ENCODE measurements around the gene DOC2B. TPM values are rescaled to one million over a fixed set of nuclear protein-coding genes. Genes with fewer than 3 reads are reported as not detected.
"Not testable (repeated sequence)": the region's sequence is repeated elsewhere in the genome, so short reads cannot be mapped to it uniquely, and the experiment has no call there.

Gene DOC2B
- 1 to 10 TPM; 2.0 to 2.2 TPM for total RNA-seq
- long read RNA-seq, partial matches to known transcripts, result 0 of 2 reads
- long read RNA-seq, other reads (novel, unspliced or antisense), result 2 of 2 reads

DNA sequence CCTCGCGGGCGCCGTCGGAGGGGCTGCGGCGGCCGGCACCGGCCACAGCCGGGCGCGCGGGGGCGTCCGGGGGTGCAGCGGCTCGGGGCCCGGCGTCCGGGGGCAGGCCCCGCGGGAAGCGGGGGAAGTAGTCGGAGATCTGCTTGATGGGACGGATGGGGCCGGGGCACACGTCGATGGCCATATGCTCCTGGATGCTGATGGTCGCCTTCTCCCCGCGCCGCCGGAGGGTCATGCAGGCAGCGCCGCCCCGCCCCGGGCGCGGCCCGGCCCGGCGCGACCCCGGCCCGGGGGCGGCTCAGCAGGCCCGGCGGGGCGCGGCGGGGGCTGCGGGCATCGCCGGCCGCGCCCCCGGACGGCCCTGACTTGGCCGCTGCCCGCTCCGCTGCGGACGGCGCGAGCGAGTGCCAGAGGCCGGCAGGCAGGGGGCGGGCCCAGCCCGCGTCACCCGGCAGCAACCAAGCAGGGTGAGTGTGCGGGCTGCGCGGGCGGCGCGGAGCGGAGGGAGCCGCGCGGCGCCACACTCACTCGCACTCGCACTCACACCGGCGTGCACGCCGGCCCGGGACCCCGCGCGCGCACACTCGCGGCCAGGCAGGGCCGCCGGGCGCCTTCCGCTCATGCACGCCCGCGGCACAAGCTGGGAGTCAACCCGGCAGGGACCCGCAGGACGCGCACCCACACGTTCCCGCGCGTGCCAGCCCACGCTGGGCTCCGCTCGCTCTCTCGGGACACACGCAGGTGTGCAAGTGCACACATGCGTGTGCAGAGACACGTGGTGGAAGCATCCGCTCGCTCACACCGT is at the start of gene DOC2B:
Gene DOC2B, minus strand, starts transcription at position 406 of the 805 bp plus-strand sequence. Its CDS starts 171 bp downstream, at position 235.
- ATAC-seq (peak; percentile 94), DNase-seq (peak in 1 of 2 donors; percentile 43)
- intact Hi-C loops (cut with DNase I, micrococcal nuclease), result no loop called here

DNA sequence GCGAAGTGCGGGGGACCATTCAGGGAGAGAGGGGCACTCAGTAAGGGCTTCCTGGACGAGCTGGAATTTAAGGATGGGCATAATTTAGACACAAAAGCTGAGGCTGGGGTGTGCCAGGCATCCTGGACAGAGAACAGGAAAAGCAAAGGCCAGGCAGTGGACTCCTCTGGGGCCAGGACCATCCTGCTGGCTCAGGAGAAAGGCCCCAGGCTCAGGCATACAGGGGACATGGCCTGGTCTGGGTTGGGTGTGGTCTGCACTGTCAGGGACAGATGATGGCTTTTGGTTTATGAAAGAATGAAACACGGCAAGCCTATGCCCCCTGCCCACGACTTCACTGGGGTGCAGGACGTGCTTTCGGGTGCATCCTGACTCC is 48.9 kb upstream of the DOC2B start:
- peak in 1 of 2 donors; percentile 4 for DNase-seq
- ATAC-seq, result no peak
- intact Hi-C loops (cut with DNase I, micrococcal nuclease), result no loop called here

GRCh38 chr17:229709-230394 is 48.4 kb upstream of the DOC2B start:
- intact Hi-C loops (cut with DNase I, micrococcal nuclease), result no loop called here
- DNase-seq, result peak in 1 of 2 donors; percentile 19

GRCh38 chr17:228951-229708 is 47.7 kb upstream of the DOC2B start:
- ATAC-seq (no peak), DNase-seq (peak in 1 of 2 donors; percentile 10)
- intact Hi-C loops (cut with DNase I, micrococcal nuclease), result no loop called here

More at GRCh38 chr17:229709-230394, 48.4 kb upstream of the DOC2B start:
- ATAC-seq, result no peak

- DNase-seq (peak in 1 of 2 donors; percentile 13), ATAC-seq (no peak)
- intact Hi-C loops (cut with DNase I, micrococcal nuclease), result no loop called here
Measured at GRCh38 chr17:227946-228615, 46.6 kb upstream of the DOC2B start.

- intact Hi-C loops (cut with DNase I, micrococcal nuclease), result no loop called here
- ATAC-seq (no peak), DNase-seq (peak in 1 of 2 donors; percentile 18)
Measured at GRCh38 chr17:227078-227945, 45.9 kb upstream of the DOC2B start.

DNA sequence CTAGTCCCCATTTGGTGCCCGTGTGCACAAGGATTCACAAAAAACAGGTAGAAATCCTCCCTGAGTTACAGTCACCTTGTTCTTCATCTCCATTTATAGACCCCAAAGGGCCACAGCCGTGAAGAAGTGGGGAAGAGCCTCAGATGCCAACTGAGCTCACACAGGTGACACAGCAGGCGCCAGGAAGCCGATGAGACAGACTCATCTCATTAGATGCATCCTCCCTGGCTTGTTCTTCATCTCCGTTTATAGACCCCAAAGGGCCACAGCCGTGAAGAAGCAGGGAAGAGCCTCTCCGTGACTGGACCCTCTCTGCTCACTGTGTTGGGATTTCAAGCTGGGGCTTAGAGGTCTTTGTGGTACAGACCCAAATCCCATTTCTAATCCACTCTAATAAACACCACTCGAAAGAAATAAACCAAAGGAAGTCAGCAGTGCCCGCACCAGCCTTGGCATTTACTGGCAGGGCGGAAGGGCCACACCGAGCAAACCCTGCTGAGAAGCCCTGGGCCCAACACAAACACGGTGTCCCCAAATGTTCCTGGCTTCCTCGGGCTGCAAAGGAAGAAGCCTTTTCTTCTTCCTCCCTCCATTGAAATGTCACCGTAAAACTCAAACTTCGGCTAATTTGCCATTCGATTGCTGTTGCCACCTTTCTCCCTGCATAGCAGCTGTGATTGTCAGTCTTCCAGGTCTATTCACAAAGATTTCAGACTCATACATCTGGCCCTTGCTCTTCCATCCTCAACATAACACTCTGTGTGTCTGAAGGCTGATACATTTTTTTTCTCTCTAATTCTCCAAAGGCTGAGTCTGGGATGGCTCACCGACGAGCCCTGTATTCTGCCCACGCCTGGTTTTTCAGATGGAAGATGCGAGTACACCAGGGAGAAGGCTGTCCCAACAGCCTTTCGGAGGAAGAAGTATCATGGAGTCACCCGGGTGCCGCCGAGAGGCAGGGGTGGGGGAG is 44.9 kb upstream of the DOC2B start:
- DNase-seq, result peak in 1 of 2 donors; percentile 8
- intact Hi-C loops (cut with DNase I, micrococcal nuclease), result no loop called here
- ATAC-seq, result no peak

- no peak for ATAC-seq
- DNase-seq, result peak in 1 of 2 donors; percentile 12
- intact Hi-C loops (cut with DNase I, micrococcal nuclease), result no loop called here
Measured at GRCh38 chr17:225551-225950, 44.1 kb upstream of the DOC2B start.

DNA sequence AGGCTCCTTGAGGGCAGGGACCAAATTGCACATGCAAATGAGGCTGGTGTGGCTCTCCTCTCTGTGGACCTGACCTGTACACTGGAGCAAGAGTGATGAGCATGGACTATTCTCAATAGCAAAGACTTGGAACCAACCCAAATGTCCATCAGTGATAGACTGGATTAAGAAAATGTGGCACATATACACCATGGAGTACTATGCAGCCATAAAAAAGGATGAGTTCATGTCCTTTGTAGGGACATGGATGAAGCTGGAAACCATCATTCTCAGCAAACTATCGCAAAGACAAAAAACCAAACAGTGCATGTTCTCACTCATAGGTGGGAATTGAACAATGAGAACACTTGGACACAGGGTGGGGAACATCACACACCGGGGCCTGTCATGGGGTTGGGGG is 43.1 kb upstream of the DOC2B start:
- DNase-seq; intact Hi-C loops (cut with DNase I, micrococcal nuclease); ATAC-seq: not testable (repeated sequence)

DNA sequence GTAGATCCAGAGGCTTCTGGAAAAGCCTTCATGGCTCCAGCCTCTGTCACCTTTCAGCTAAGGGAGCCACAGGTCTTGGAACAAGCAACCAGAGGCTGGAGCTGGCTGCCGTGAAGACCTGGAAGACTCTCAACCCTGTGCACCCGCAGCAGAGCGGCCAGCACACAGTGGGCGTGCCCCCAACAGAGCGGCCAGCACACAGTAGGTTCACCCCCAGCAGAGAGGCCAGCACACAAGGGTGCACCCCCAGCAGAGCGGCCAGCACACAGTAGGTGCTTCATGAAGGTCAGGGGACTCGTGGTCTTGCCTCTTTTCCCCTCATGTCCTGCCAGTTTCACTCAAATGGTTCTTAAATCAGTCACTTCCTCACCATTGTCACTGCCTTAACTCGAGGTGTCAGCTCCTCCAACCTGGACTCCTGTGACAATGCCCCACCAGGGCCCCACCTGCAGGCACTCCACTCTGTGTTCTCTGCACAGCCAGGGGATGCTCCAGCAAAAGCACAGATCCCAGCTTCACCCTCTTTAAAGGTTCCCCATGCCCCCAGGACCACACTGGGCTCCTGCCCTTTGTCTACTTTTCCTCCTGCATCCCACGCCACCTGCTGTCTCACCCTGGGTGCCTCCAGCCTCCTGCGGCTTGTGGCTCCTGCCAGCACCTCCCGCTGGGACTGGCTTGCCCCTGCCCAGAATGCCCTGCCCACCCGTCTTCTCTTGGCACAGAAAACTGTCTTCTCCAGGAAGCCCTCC is 42.4 kb upstream of the DOC2B start:
- ATAC-seq, result no peak
- intact Hi-C loops (cut with DNase I, micrococcal nuclease), result no loop called here
- DNase-seq, result peak in 1 of 2 donors; percentile 20

- no peak for ATAC-seq
- peak in 1 of 2 donors; percentile 13 for DNase-seq
- intact Hi-C loops (cut with DNase I, micrococcal nuclease), result no loop called here
Measured at GRCh38 chr17:222172-222571, 40.7 kb upstream of the DOC2B start.

GRCh38 chr17:219696-220095 is 38.2 kb upstream of the DOC2B start:
- intact Hi-C loops (cut with DNase I, micrococcal nuclease), result no loop called here
- peak in 1 of 2 donors; percentile 12 for DNase-seq
- no peak for ATAC-seq

DNA sequence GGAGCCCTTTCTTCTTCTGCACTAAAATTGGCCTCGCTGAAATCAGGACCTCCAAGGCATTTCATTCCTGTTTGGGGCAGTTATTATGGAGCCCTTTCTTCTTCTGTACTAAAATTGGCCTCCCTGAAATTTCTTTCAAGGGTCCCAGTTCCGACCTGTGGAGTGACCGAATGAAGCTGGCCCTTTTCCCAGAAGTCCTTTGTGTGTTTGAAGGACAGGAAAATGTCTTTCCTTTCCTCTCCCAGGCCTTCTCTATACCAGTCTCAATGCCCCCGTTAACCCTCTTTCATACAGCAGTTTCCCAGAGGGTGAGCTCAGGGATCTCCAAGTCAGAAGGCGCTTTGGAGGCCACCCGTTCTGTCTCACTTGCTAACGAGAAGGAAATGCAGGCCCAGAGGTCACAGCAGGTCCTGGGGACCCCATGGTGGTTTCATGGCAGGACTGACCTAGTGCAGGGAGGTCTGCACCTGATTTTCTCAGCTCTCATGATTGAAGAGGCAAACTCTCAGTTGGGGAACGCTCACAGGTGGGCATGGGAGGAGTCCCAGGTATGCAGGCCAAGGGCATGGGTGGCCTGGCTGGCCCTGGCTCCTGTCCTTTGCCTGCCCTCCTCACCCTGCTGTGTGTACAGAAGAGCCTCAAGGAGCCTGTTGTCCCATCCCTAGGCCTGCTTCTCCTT is 37.1 kb upstream of the DOC2B start:
- intact Hi-C loops (cut with DNase I, micrococcal nuclease), result no loop called here
- DNase-seq (peak in 1 of 2 donors; percentile 9), ATAC-seq (no peak)

DNA sequence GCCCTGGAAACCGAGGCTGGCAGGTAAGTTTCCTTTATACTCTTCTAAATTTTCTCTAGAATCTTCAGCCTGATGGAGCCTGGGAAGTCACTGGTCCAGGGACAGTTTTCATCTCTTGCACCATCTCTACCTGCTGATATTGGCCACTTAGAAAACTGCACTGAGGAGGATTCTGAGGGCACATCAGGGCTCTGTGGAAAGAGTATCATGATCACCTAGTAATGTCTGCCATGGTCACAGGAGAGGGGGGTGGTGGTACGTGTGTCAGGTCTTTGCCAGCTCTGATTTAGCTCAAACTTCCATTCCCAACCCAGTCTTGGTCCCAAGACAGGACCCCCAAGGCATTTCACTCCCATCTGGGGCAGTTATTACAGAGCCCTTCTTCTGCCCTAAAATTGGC is 35.2 kb upstream of the DOC2B start:
- peak in 1 of 2 donors; percentile 10 for DNase-seq
- intact Hi-C loops (cut with DNase I, micrococcal nuclease), result no loop called here
- ATAC-seq, result no peak
